ENCODE data around the gene NCS1.

The NCS1 gene

DNA sequence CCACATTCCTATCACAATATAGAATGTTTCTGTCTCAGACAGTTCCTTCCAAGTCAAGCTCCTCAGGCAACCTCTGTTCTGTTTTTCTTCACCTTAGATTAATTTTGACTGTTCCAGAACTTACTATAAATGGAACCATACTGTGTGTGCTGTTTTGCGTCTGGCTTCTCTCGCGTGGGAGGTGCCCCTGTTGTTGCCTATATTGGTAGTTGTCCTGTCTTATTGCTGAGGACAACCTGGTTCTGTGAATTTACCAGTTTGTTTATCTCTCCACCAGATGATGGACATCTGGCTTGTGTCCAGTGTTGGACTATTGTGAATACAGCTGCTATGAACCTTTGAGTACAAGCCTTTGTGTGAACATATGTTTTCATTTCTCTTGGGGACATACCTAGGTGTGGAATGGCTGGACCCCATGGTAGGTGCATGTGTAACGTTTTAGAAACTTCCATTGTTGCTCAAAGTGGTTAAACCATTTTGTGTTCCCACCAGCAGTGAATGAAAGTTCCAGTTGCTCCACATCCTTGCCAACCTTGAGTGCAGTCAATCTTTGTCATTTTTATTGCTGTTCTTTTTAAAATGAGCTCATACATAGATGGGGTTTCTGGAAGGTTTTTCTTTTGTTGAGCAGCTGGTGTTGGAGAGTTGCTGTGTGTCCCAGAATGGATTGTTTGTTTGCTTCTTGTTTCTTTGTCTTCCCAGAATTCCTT lies 111.5 kb downstream of the NCS1 start:
- TF ChIP-seq FOXM1 (IDR thresholded peaks at IDR 0.05; ENCODE audit: borderline replicate concordance, low read depth): no peak
- no peak for TF ChIP-seq CREB1 (IDR thresholded peaks at IDR 0.05; ENCODE audit: low read depth)
- no peak for TF ChIP-seq EP300 (IDR thresholded peaks at IDR 0.05; ENCODE audit: borderline replicate concordance)
- TF ChIP-seq, protein P1, sequence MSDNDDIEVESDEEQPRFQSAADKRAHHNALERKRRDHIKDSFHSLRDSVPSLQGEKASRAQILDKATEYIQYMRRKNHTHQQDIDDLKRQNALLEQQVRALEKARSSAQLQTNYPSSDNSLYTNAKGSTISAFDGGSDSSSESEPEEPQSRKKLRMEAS (IDR thresholded peaks at IDR 0.05): no peak
- TF ChIP-seq YY1 (IDR thresholded peaks at IDR 0.05; ENCODE audit: low read depth): no peak
- TF ChIP-seq TEAD4 (IDR thresholded peaks at IDR 0.05): no peak
- no peak for TF ChIP-seq NFIC (IDR thresholded peaks at IDR 0.05)
- TF ChIP-seq ZBTB7A (IDR thresholded peaks at IDR 0.05; ENCODE audit: low read depth): no peak
- TF ChIP-seq RAD21 (IDR thresholded peaks at IDR 0.05; ENCODE audit: low read depth): no peak
- TF ChIP-seq TCF12 (IDR thresholded peaks at IDR 0.05; ENCODE audit: low read depth): no peak

DNA sequence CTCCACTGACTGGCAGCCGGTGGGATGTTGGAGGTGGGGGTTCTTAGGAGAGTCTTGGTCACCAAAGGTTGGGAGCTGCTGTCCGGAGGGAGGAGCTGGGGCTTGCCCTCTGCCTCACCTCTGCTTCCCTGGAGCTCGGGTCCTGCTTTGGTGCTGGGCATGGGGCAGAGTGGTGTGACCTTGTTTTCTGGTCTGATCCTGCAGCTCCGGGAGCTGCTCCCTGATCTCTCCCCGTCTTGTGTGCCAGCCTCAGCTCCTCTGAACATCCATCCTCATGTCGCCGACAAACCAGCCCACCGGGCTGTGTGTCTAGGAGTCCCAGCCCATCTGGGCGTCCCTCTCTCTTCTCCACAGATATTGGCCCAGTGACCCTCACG lies 112.0 kb downstream of the NCS1 start:
- TF ChIP-seq FOXM1 (IDR thresholded peaks at IDR 0.05; ENCODE audit: borderline replicate concordance, low read depth): no peak
- TF ChIP-seq TAF1 (IDR thresholded peaks at IDR 0.05; ENCODE audit: low read depth): no peak
- TF ChIP-seq, protein P2, sequence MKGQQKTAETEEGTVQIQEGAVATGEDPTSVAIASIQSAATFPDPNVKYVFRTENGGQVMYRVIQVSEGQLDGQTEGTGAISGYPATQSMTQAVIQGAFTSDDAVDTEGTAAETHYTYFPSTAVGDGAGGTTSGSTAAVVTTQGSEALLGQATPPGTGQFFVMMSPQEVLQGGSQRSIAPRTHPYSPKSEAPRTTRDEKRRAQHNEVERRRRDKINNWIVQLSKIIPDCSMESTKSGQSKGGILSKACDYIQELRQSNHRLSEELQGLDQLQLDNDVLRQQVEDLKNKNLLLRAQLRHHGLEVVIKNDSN (IDR thresholded peaks at IDR 0.05): no peak
- TF ChIP-seq TEAD4 (IDR thresholded peaks at IDR 0.05): no peak
- TF ChIP-seq EP300 (IDR thresholded peaks at IDR 0.05; ENCODE audit: borderline replicate concordance): no peak
- no peak for TF ChIP-seq NFIC (IDR thresholded peaks at IDR 0.05)
- TF ChIP-seq TCF12 (IDR thresholded peaks at IDR 0.05; ENCODE audit: low read depth): no peak

DNA sequence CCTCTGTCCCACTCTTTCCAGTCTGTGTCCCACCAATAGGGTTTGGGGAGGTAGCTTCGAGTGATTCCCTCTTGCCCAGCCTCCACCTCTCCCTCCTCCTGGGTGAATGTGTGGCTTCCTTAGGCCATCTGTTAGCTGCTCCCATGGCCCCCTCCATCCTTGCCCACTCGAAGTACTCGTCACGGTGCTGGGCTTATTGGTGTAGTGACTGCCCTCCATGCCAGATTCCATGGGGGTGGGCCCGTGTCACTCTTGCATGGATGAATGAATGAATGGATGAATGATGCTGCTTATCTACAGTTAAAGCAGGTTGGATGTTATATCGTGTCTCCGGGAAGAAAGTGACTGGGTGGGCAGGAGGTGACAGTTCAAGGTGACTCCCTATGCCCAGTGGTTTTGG lies 112.5 kb downstream of the NCS1 start:
- TF ChIP-seq, protein P1 (IDR thresholded peaks at IDR 0.05): no peak
- TF ChIP-seq FOXM1 (IDR thresholded peaks at IDR 0.05; ENCODE audit: borderline replicate concordance, low read depth) (no peak), TEAD4 (IDR thresholded peaks at IDR 0.05) (no peak), ZBTB7A (IDR thresholded peaks at IDR 0.05; ENCODE audit: low read depth) (no peak), CEBPB (IDR thresholded peaks at IDR 0.05) (no peak), CREB1 (IDR thresholded peaks at IDR 0.05; ENCODE audit: low read depth) (no peak), TAF1 (IDR thresholded peaks at IDR 0.05; ENCODE audit: low read depth) (no peak), RAD21 (IDR thresholded peaks at IDR 0.05; ENCODE audit: low read depth) (no peak), YY1 (IDR thresholded peaks at IDR 0.05; ENCODE audit: low read depth) (no peak)
- TF ChIP-seq, protein P2 (IDR thresholded peaks at IDR 0.05): no peak

DNA sequence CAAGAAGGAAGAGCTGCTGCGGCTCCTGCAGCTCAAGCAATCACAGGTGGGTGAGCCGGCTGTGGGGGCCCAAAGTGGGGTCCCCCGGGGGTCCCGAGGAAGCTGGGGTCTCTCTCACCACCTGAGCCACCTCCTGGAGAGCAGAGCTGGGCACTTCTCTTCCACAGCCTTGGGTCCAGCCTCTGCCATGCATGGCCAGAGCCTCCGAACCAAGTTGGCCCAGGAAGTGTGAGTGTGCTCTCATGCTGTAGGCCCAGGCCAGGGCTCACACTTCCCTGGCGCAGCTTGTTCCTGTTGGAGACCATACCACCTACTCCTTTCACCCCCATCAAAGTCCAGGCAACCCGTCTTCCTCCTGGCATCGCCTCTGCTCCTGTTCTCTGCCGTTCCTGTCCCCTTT lies 113.1 kb downstream of the NCS1 start:
- TF ChIP-seq CEBPB (IDR thresholded peaks at IDR 0.05) (no peak), NFIC (IDR thresholded peaks at IDR 0.05) (no peak), FOXM1 (IDR thresholded peaks at IDR 0.05; ENCODE audit: borderline replicate concordance, low read depth) (no peak), CREB1 (IDR thresholded peaks at IDR 0.05; ENCODE audit: low read depth) (no peak), TCF12 (IDR thresholded peaks at IDR 0.05; ENCODE audit: low read depth) (no peak), EGR1 (IDR thresholded peaks at IDR 0.05) (no peak), YY1 (IDR thresholded peaks at IDR 0.05; ENCODE audit: low read depth) (no peak), TEAD4 (IDR thresholded peaks at IDR 0.05) (no peak), RAD21 (IDR thresholded peaks at IDR 0.05; ENCODE audit: low read depth) (no peak), EP300 (IDR thresholded peaks at IDR 0.05; ENCODE audit: borderline replicate concordance) (no peak), ZBTB7A (IDR thresholded peaks at IDR 0.05; ENCODE audit: low read depth) (no peak), TAF1 (IDR thresholded peaks at IDR 0.05; ENCODE audit: low read depth) (no peak)
- TF ChIP-seq, protein P2 (IDR thresholded peaks at IDR 0.05): no peak
- TF ChIP-seq, protein P3, sequence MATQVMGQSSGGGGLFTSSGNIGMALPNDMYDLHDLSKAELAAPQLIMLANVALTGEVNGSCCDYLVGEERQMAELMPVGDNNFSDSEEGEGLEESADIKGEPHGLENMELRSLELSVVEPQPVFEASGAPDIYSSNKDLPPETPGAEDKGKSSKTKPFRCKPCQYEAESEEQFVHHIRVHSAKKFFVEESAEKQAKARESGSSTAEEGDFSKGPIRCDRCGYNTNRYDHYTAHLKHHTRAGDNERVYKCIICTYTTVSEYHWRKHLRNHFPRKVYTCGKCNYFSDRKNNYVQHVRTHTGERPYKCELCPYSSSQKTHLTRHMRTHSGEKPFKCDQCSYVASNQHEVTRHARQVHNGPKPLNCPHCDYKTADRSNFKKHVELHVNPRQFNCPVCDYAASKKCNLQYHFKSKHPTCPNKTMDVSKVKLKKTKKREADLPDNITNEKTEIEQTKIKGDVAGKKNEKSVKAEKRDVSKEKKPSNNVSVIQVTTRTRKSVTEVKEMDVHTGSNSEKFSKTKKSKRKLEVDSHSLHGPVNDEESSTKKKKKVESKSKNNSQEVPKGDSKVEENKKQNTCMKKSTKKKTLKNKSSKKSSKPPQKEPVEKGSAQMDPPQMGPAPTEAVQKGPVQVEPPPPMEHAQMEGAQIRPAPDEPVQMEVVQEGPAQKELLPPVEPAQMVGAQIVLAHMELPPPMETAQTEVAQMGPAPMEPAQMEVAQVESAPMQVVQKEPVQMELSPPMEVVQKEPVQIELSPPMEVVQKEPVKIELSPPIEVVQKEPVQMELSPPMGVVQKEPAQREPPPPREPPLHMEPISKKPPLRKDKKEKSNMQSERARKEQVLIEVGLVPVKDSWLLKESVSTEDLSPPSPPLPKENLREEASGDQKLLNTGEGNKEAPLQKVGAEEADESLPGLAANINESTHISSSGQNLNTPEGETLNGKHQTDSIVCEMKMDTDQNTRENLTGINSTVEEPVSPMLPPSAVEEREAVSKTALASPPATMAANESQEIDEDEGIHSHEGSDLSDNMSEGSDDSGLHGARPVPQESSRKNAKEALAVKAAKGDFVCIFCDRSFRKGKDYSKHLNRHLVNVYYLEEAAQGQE (IDR thresholded peaks at IDR 0.05; ENCODE audit: low read depth): no peak
- TF ChIP-seq, protein P1 (IDR thresholded peaks at IDR 0.05): no peak

DNA sequence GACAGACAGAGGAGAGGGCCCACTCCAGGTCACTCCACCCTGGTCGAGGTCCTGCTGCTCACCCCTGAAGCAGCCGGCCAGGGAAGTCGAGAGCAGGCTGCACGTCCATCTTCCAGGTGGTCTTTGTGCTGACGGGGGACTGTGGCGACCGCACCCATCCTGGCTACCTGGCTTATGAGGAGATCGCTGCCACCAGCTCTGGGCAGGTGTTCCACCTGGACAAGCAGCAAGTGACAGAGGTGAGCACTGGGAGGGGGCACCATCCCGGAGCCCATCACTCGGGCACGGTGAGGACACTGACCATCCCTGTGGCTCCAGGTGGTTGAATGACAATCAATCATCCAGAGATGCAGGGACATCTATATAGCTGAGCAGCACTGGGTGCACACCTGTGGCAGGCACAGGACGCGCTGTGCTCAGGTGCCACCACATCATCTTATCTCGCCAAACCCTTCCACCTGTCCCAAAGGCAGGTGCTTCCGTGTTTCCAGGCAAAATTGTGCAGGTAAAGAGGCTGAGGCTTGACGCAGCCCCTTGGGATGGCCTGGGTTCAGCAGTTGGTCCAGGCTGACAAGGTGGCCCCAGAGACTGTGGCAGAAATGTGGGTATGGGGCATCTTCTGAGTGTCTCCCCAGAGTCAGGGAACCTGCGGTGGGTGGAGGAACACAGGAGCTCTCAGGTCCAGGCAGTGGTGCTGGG lies 114.0 kb downstream of the NCS1 start:
- TF ChIP-seq EGR1 (IDR thresholded peaks at IDR 0.05) (no peak), ZBTB7A (IDR thresholded peaks at IDR 0.05; ENCODE audit: low read depth) (no peak), CEBPB (IDR thresholded peaks at IDR 0.05) (no peak), CREB1 (IDR thresholded peaks at IDR 0.05; ENCODE audit: low read depth) (no peak), RAD21 (IDR thresholded peaks at IDR 0.05; ENCODE audit: low read depth) (no peak), NFIC (IDR thresholded peaks at IDR 0.05) (no peak), FOXM1 (IDR thresholded peaks at IDR 0.05; ENCODE audit: borderline replicate concordance, low read depth) (no peak), TCF12 (IDR thresholded peaks at IDR 0.05; ENCODE audit: low read depth) (no peak)
- TF ChIP-seq, protein P1 (IDR thresholded peaks at IDR 0.05): no peak
- TF ChIP-seq, protein P2 (IDR thresholded peaks at IDR 0.05): no peak
- TF ChIP-seq, protein P3 (IDR thresholded peaks at IDR 0.05; ENCODE audit: low read depth): no peak

Data from Ishikawa (cell line).